GM12865 (cell line): Measurements from ENCODE around the gene DCDC1.

Experiments used
- DNase-seq: peaks from one replicate; pipeline ENCODE4 v3.0.0; 2010; ENCODE audit warnings: low read depth
- H3K4me3 ChIP-seq: 2 replicates; pipeline ENCODE4 v1.5.1; 2011; ENCODE audit warnings: mild to moderate bottlenecking, low read depth, low read length, control low read depth
- CTCF ChIP-seq: IDR thresholded peaks from 2 replicates; pipeline ENCODE4 v1.5.1; 2011; ENCODE audit warnings: low read length, control low read depth, low read depth, inconsistent platforms; ENCODE audit not compliant: insufficient read depth; ENCODE audit errors: missing control alignments

Gene DCDC1

GRCh38 chr11:31412946-31413345, 43.4 kb upstream of the DCDC1 start:
- TF ChIP-seq CTCF, result no peak
- no peak overlapping the region for H3K4me3 ChIP-seq
- DNase-seq, result no peak

- H3K4me3 ChIP-seq, result no peak overlapping the region
- no peak for DNase-seq
- no peak for TF ChIP-seq CTCF
Measured at GRCh38 chr11:31408201-31408600, 38.7 kb upstream of the DCDC1 start.

GRCh38 chr11:31404614-31405013, 35.1 kb upstream of the DCDC1 start:
- no peak overlapping the region for H3K4me3 ChIP-seq
- DNase-seq, result no peak
- no peak for TF ChIP-seq CTCF

GRCh38 chr11:31397239-31397834, 27.8 kb upstream of the DCDC1 start:
- H3K4me3 ChIP-seq, result no peak overlapping the region
- peak; percentile 46 for TF ChIP-seq CTCF
- DNase-seq, result peak; percentile 17

- no peak for TF ChIP-seq CTCF
- DNase-seq, result no peak
- no peak overlapping the region for H3K4me3 ChIP-seq
Measured at GRCh38 chr11:31387379-31387778, 17.8 kb upstream of the DCDC1 start.

GRCh38 chr11:31383116-31383515, 13.6 kb upstream of the DCDC1 start:
- no peak overlapping the region for H3K4me3 ChIP-seq
- TF ChIP-seq CTCF, result no peak
- DNase-seq, result no peak

GRCh38 chr11:31375879-31376278, 6.3 kb upstream of the DCDC1 start:
- no peak overlapping the region for H3K4me3 ChIP-seq
- no peak for TF ChIP-seq CTCF
- DNase-seq, result no peak
